ES-I3 (cell line): ENCODE results near the gene GPR137.

Experiments used
- H3K36me3 ChIP-seq: 2 replicates; pipeline ENCODE4 v1.6.1; 2013; ENCODE audit warnings: mild to moderate bottlenecking, low read length, control low read depth, moderate library complexity; ENCODE audit not compliant: insufficient read depth
- H3K4me1 ChIP-seq: 2 replicates; pipeline ENCODE4 v1.6.1; 2013; ENCODE audit warnings: mild to moderate bottlenecking, control low read depth, low read length; ENCODE audit not compliant: insufficient read depth
- H3K9ac ChIP-seq: 2 replicates; pipeline ENCODE4 v1.6.1; 2013; ENCODE audit warnings: low read depth, mild to moderate bottlenecking, low read length, moderate library complexity
- H3K9me3 ChIP-seq: 2 replicates; pipeline ENCODE4 v1.6.1; 2013; ENCODE audit warnings: mild to moderate bottlenecking, low read length, moderate library complexity; ENCODE audit not compliant: control insufficient read depth, insufficient read depth

The GPR137 gene

DNA sequence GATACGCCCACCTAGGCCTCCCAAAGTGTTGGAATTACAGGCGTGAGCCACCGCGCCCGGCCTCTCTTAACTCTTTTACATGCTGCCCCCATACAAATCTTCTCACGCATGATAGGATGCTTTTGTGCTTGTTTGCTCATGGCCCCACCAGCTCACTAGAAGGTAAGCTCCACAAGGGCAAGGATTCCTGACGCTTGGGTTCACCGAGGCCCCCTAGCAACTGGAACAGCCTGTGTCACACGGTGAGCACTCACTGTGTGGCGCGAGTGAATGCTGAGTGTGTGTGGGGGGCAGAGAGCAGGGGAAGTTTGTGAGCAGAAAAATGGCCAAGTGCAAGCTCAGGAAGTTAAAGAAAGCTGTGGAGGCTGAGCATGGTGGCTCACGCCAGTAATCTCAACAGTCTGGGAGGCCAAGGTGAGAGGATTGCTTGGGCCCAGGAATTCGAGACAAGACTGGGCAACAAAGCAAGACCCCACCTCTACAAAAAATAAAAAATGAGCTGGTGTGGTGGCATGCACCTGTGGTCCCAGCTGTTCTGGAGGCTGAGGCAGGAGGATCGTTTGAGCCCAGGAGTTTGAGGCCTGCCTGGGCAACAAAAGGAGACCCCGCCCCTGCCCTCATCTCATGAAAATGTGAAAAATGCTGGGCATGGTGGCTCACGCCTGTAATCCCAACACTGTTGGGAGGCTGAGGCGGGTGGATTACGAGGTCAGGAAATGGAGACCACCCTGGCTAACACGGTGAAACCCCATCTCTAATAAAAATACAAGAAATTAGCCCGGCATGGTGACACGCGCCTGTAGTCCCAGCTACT lies 3.5 kb upstream of the GPR137 start:
- Histone ChIP-seq H3K4me1 (peaks cover 4% of the 10 kb centered on the region; the same call in 1 of the 2 replicates), H3K9ac (no peak overlapping the region), H3K9me3 (no peaks in the 10 kb centered on the region), H3K36me3 (no peaks in the 10 kb centered on the region; the same call in 1 of the 2 replicates)

GRCh38 chr11:64283092-64283491 lies 2.6 kb upstream of the GPR137 start:
- Histone ChIP-seq H3K36me3 (no peaks in the 10 kb centered on the region; the same call in 1 of the 2 replicates), H3K4me1 (0 out of 2 replicates have a peak, but pooled peaks cover 4% of the 10 kb centered on the region), H3K9me3 (no peaks in the 10 kb centered on the region), H3K9ac (no peak overlapping the region)

DNA sequence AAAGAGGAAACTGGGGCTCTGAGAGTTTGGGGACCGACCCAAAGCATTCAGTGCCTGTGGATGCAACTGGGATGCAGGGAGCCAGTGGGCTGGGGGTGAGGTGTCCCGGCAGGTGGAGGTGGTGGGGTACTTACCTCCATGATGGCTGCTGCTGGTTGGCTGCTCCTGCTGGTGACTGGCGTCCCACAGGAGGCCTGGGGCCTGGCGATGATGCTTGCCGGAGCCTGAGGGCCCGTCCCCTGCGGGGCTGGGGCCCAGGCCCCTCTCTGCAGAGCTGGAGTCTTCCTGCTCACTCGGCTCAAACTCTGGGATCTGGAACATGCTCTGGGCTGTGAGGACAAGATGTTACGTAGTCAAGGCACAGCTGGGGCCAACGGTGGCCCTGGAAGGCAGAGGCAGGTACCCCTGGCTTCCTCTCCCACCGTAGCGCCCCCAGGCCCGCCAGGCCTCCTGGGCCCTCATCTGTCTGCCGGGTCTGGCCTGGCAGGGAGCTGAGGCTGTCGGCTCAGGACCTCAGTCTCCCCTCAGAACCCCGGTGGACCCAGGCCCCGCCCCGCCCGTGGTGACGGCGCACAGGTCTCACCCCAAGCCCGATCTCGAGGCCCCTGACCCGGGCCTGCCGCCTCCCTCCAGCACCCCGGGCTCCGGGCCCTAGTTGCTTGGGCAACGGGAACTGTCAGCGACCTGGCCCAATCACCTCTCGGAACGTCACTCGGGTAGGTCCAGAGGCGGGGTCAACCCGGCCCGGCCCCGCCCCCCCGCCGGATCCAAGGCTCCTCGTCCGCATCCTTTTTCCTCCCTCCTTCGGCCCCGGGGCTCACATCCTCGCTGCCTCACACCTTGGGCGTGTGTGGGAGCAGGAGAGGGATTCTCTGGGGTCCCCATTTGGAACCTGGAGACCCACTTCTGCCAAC lies 1.3 kb upstream of the GPR137 start, which contains the start of gene BAD:
BAD (minus strand) TSS at position 618 of the 914 bp plus-strand sequence; CDS start at position 321, 297 bp downstream.
- peak within 1 kb of the TSS; percentile 92 for H3K9ac ChIP-seq
- H3K9me3 ChIP-seq: no peaks in the 10 kb centered on the region
- no peaks in the 10 kb centered on the region; the same call in 1 of the 2 replicates for H3K36me3 ChIP-seq
- 0 out of 2 replicates have a peak, but pooled peaks cover 4% of the 10 kb centered on the region for H3K4me1 ChIP-seq

DNA sequence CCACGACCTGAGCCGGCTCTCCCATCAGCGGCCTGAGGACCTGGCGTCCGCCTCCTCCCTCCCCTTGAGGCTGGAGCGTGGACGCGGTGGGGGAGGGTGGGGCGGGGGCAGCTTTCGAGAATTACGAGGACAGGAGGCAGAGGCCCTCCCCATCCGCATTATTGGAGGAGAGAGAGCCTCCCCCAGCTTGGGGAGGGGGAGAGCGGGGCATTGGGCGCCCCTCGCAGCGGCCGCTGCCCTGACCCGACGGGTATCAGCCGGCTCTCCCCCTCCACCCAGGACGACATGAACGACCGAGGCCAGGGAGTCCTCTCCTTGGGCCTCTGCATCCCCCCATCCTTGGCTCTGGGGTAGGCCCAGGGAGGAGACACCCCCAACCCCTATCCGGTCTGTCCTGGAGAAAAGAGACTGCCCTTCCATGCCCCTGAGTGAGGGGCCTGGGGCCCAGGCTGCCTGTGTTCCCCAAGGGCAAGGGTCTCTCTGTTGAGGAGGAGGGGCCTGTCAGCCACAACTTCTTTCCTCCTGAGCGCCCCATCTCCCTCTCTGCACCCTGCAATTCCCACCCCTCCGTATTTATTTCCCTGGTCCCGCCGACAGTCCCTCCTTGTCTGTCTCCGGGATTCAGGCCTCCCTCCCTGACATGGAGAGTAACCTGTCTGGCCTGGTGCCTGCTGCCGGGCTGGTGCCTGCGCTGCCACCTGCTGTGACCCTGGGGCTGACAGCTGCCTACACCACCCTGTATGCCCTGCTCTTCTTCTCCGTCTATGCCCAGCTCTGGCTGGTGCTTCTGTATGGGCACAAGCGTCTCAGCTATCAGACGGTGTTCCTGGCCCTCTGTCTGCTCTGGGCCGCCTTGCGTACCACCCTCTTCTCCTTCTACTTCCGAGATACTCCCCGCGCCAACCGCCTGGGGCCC lies 495 bp downstream of the GPR137 start:
- no peaks in the 10 kb centered on the region for H3K9me3 ChIP-seq
- H3K4me1 ChIP-seq: 0 out of 2 replicates have a peak, but pooled peaks cover 4% of the 10 kb centered on the region
- H3K36me3 ChIP-seq: no peaks in the 10 kb centered on the region; the same call in 1 of the 2 replicates
- peak overlapping the region; percentile 92 for H3K9ac ChIP-seq

GRCh38 chr11:64286801-64287159 lies 1.1 kb downstream of the GPR137 start:
- Histone ChIP-seq H3K36me3 (no peaks in the 10 kb centered on the region; the same call in 1 of the 2 replicates), H3K4me1 (0 out of 2 replicates have a peak, but pooled peaks cover 4% of the 10 kb centered on the region), H3K9me3 (no peaks in the 10 kb centered on the region), H3K9ac (no peak overlapping the region)

DNA sequence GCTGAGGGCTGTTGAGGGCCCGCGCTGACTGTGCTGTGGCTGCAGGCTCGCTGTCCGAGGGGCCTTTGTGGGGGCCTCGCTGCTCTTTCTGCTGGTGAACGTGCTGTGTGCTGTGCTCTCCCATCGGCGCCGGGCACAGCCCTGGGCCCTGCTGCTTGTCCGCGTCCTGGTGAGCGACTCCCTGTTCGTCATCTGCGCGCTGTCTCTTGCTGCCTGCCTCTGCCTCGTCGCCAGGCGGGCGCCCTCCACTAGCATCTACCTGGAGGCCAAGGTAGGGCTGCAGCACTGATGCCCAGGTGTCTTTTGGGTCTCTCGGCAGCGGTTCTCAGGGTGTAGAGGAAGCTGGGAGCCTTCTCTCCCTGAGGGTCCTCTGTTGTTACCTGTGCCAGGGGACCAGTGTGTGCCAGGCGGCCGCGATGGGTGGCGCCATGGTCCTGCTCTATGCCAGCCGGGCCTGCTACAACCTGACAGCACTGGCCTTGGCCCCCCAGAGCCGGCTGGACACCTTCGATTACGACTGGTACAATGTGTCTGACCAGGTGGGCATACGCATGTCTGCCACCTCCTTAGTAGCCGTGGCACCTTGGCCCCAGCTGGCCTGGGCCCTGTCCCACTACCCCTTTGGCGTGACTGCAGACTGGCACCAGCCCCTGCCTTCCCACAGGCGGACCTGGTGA lies 2.2 kb downstream of the GPR137 start:
- no peak overlapping the region for H3K9ac ChIP-seq
- no peaks in the 10 kb centered on the region for H3K9me3 ChIP-seq
- H3K4me1 ChIP-seq: 0 out of 2 replicates have a peak, but pooled peaks cover 4% of the 10 kb centered on the region
- no peaks in the 10 kb centered on the region for H3K36me3 ChIP-seq

GRCh38 chr11:64288353-64288750 lies 2.7 kb downstream of the GPR137 start:
- H3K9me3 ChIP-seq: no peaks in the 10 kb centered on the region
- no peaks in the 10 kb centered on the region for H3K36me3 ChIP-seq
- H3K4me1 ChIP-seq: 0 out of 2 replicates have a peak, but pooled peaks cover 4% of the 10 kb centered on the region
- no peak overlapping the region for H3K9ac ChIP-seq

- Histone ChIP-seq H3K9ac (no peak overlapping the region), H3K4me1 (0 out of 2 replicates have a peak, but pooled peaks cover 4% of the 10 kb centered on the region), H3K36me3 (no peaks in the 10 kb centered on the region), H3K9me3 (no peaks in the 10 kb centered on the region)
Observed at GRCh38 chr11:64289002-64289564, 3.4 kb downstream of the GPR137 start.

DNA sequence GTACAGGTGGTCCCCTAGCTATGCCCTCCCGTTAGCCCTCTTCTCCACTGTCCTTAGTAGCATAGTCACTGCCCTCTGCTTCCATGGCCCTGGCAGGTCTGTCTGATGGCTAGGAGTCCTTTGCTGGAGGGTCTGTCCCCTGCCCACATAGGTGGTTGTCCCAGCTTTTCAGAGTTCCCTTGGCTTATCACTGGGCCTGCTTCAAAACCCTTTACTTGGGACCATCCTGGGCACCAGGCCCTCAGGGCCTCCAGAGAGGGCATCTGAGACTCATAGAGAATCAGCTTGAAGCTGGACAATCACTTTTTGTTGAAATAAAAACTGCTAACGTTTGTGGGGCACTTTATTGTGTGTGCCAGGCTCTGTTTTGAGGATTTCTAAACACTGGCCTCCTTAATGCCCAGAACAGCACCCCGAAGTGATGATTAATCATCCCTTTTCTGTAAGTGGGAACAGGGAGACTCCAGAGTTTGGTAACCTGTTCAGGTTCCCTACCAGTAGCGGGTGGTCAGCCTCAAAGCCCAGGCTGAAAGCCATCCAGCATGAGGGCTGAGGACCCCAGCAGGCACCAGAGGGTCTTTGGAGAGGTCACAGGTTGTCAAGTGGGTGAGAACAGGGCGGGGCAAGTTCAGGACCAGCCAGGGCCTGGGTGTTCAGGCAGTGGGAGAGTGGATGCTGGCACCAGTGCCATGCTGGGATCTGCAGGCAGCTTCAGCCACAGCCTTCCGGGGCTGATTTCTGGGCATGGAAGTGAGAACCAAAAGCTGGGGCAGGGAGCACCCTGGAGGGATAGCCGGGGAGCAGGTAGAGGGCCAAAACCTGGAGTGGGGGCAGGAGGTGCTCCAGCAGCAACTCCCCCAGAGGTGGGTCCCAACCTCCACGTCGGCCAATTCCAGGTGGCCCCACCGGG lies 5.0 kb downstream of the GPR137 start:
- Histone ChIP-seq H3K9ac (peak overlapping the region; percentile 60), H3K9me3 (no peaks in the 10 kb centered on the region), H3K36me3 (no peaks in the 10 kb centered on the region), H3K4me1 (0 out of 2 replicates have a peak, but pooled peaks cover 4% of the 10 kb centered on the region)

GRCh38 chr11:64291262-64291751 lies 5.7 kb downstream of the GPR137 start, which contains the start of gene KCNK4:
KCNK4 (plus strand) TSS chr11:64291302; CDS start chr11:64293019, 1,717 bp downstream.
- H3K9me3 ChIP-seq: no peaks in the 10 kb centered on the region; the same call in 1 of the 2 replicates
- no peaks in the 10 kb centered on the region for H3K36me3 ChIP-seq
- H3K4me1 ChIP-seq: 0 out of 2 replicates have a peak, but pooled peaks cover 2% of the 10 kb centered on the region
- H3K9ac ChIP-seq: peak within 1 kb of the TSS; percentile 60

DNA sequence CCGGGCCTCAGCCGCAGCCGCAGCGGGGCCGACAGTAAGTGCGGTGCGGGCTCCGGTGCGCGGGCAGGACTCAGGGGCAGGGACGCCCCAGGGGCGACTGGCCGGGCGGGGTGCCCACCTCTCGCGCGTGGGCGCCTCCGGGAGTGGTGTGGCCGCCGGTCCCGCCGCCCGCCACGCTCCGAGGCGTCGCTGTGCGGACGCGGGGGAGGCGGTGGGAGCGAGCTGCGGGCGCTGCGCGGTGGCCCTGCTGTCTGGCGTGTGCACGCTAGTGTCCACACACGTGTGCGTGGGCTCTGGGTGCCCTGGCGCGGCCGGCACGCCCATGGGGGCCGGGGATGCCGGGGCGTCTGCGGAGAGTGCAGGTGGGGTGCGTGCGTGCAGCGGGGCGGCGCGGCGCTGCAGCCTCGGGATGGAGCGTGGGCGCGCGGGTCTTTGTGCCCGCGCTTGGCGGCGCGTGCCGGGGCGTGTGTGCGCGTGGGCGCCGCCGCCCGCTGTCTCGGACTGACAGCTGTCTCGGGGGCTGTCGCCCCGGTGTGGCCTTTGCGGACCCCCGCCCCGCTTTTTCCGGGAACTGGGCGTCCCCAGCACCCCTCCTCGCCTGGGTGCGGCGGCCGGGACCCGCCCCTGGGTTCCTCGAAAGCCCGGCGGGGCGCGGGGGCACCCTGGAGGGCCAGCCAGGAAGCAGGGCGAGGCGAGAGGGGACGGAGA lies 6.3 kb downstream of the GPR137 start:
- Histone ChIP-seq H3K4me1 (no peaks in the 10 kb centered on the region), H3K36me3 (no peaks in the 10 kb centered on the region), H3K9me3 (no peaks in the 10 kb centered on the region; the same call in 1 of the 2 replicates), H3K9ac (peak overlapping the region; percentile 60)
